Keratinocyte (primary cell): ENCODE data around the gene KRT78.

ENCODE experiments used
- CTCF ChIP-seq, 3 experiments: IDR thresholded peaks in 1 of 3; conservative IDR thresholded peaks in 1 of 3; optimal IDR thresholded peaks in 1 of 3; 2 replicates in 2 of 3; 3 replicates in 1 of 3; pipeline versions ENCODE3 to v1.5.1; 2011; ENCODE audit warnings: low read length in 3 of 3, mild to moderate bottlenecking in 3 of 3, moderate library complexity in 2 of 3, control low read depth in 1 of 3, inconsistent platforms in 1 of 3; ENCODE audit not compliant: insufficient read depth in 2 of 3; ENCODE audit errors: extremely low read depth in 1 of 3
- EZH2 ChIP-seq: IDR thresholded peaks from one replicate; pipeline ENCODE4 v1.6.1; 2012; ENCODE audit warnings: inconsistent platforms, mild to moderate bottlenecking, low read length, moderate library complexity

DNA sequence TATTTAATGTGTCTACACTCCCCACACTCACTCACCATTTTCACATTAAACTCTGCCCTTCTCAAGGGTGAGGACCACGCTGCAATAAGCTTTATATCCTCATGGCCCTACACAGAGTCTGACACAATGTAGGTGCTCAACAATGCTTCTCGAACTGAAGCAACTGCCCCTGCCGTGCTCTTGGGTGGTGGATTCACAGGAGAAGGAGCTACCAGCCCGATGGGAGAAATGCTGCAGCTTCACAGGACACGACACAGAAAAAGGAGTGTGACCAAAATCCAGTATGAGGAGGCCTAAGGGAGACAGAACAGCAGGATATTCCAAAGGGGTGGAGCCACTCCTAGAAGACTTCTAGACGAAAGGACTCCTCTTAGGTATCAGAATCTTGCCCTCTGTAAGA is 46.4 kb downstream of the KRT78 start:
- TF ChIP-seq EZH2, result no peak
- no peak for TF ChIP-seq CTCF (optimal IDR thresholded peaks at IDR 0.05 in 1 of 3, IDR thresholded peaks at IDR 0.05 in 1 of 3, conservative IDR thresholded peaks at IDR 0.05 in 1 of 3; ENCODE audit: extremely low read depth in 1 of 3, insufficient read depth in 2 of 3, low read length in 3 of 3)
